Pons (tissue), 1 donor: Measurements from ENCODE around the gene TTC39B.

Experiments used
- DNase-seq: peaks from one replicate; pipeline ENCODE4 v3.0.0-alpha.2; 2016; ENCODE audit warnings: low spot score

TTC39B gene

GRCh38 chr9:15132091-15132490 is 174.9 kb downstream of the TTC39B start:
- DNase-seq = no peak

GRCh38 chr9:15131094-15131493 is 175.9 kb downstream of the TTC39B start:
- DNase-seq = no peak

- no peak for DNase-seq
These were observed 179.2 kb downstream of the TTC39B start for GRCh38 chr9:15127831-15128230.

- no peak for DNase-seq
These were observed 185.4 kb downstream of the TTC39B start for GRCh38 chr9:15121630-15122029.

- DNase-seq = no peak
These were observed 190.9 kb downstream of the TTC39B start for GRCh38 chr9:15116130-15116580.

GRCh38 chr9:15115702-15116101 is 191.3 kb downstream of the TTC39B start:
- DNase-seq = no peak

GRCh38 chr9:15115041-15115440 is 192.0 kb downstream of the TTC39B start:
- no peak for DNase-seq
